HG03469 (cell line): Measurements from ENCODE around the gene DCUN1D1.
"Not testable (repeated sequence)": the region's sequence is repeated elsewhere in the genome, so short reads cannot be mapped to it uniquely, and the experiment has no call there.

ENCODE experiments used
- ATAC-seq: cut with Tn5 transposase; IDR thresholded peaks from one replicate; pipeline ENCODE4 v1.9.1; 2021; ENCODE audit warnings: mild to moderate bottlenecking, moderate library complexity, moderate number of reproducible peaks; ENCODE audit not compliant: unreplicated experiment

The DCUN1D1 gene

DNA sequence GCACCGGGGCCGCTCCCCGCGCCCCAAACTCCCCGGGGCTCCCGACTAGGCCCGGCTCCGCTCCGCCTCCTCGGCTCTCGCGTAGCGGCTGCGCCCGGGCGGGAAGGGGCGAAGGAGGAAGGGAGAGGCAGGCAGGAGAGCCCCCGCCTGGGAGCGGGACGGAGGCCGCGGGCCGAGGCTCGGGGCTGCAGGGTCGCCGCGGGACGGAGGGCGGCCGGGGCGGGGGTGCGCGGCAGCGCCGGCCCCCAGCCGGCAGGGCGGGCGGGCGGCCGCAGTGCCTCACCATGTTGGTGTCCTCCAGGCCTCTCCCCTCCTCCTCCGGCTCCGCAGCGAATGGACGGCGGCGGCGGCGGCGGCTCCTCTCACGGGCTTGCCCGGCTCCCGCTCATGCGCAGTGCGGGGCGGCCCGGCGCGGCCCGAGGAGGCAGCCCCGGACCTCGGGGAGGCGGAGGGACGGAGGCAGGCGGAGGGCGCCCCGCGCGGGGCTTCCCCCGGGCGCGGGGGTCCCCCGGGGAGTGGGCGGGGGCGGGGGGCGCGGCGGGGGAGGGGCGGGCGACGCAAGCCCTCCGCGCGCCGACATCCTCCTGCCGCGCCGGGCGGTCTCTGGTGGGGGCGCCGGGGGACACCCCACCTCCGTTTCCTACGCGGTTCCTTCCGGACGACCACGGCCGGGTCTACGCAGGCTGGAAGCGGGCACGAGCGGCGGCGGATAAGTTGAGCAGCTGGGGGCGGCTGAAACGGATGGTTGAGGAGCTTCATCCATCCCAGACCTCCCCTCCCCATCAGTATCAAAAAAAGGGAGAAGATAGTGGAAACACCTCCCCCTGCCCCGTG is at the start of gene DCUN1D1:
TSS of gene DCUN1D1 (minus strand) at position 335 of the 834 bp plus-strand sequence. CDS start at position 286, 49 bp downstream.
- ATAC-seq = peak; percentile 72

DNA sequence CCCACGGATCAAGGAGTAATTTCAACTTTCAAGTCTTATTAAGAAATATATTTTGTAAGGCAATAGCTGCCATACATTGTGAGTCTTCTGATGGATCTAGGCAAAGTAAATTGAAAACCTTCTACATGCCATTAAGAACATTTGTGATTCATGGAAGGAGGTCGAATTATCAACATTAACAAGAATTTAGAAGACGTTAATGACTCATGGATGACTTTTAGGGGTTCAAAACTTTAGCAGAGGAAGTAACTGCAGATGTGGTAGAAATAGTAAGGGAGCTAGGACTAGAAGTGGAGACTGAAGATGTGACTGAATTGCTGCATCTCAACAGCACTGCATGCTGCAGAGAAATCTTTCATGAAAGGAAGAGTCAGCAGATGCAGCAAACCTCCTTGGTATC is 48.1 kb upstream of the DCUN1D1 start:
- no peak for ATAC-seq

DNA sequence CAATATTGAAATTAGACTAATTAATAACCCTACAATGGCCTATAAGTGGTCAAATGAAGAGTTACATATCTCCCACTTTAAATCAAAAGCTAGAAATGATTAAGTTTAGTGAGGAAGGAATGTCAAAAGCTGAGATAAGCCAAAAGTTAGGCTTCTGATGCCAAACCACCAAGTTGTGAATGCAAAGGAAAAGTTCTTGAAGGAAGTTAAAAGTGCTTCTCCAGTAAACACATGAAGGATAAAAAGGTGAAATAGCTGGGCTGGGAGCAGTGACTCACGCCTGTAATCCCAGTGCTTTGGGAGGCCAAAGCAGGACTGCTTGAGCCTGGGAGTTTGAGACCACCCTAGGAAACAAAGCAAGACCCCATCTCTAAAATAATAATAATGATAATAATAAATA is 46.9 kb upstream of the DCUN1D1 start:
- no peak for ATAC-seq

DNA sequence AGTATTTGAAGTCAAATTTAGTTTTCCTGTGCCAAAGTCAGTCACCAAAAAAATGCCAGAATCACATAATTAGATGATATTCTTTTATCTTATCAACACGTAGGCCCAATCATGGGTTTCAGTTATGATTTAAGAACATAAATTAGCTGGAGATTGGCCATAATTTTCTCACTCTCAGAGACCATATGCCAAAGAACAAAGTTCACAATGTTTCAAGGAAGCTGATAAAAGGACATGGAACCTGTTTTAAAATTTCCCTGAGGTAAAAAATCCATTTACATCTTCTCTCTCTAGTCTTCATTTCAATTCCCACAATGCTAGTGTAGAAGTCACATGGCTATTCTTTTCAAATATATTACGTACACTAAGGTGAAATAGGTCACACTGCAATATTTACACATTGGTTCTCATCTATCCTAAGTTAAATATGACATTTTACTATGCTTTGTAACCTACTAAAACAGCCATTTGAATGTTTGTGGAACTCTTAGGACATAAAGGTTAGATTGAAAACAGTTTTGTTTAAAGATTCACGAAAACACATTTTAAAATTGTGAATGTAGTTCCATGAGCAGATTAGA is 42.7 kb upstream of the DCUN1D1 start:
- ATAC-seq = no peak

DNA sequence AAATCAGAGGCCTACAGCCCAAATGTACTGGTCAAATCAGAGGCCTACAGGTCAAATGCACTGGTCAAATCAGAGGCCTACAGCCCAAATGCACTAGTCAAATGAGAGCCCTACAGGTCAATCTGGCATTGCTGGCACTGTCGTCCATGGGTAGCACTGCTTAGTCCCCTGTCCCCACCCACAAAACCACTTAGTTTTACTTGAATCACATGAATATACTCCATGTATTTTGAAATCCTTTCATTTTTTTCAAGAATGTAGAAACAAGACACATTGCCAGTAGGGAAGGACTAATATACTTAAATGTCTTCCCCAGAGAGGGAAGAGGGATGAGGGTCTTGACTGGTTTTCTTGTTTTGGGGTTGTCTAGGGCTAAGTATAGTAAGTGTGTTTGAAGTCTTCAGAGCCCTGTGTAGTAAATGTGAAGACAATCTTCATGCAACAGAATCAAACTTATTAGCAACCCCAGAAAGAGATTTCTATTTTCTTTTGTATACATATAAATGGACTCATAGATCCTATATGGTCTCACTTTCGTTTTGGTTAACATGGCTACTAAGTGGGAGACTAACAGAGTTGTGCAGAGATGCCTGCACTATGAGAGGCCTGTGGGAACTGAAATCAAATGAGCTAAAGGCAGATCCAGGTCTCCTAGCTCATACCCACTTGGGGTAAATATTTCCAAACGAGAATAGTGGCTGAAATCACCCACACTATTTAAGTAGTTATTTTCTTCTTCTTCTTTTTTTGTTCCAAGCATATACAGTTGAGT is 38.3 kb upstream of the DCUN1D1 start:
- ATAC-seq = no peak

DNA sequence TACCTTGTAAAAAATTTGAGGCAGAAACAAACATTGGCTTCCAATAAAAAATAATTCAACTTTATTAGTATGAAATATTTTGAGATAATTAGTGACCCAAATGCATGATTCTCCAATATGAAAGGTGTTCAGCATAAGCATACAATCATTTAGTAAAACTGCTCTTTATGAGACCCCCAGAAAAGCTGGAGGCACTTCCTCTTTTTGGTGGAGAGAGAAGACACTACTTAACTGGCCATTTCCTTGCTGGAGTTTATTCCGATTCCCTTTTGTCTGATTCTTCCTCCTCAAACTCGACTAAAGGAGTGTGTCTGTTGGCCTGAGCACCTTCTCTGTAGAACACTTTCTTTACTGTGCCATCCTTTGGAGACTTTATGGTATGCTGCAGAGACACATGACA is 34.8 kb upstream of the DCUN1D1 start:
- ATAC-seq = no peak

DNA sequence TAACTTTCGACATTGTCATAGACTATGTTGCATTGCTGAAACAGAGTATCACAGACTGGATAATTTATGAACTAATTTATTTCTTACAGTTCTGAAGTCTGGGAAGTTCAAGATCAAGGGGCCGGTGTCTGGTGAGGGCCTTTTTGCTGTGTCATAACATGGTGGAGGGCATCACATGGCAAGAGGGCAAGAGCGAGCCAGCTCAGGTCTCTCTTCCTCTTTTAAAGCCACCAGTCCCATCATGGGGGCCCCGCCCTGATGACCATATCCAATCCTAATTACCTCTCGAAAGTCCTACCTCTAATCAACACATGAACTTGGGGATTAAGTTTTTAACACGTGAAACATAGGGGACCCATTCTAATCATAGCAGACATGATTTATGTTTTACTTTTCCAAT is 33.5 kb upstream of the DCUN1D1 start:
- no peak for ATAC-seq

DNA sequence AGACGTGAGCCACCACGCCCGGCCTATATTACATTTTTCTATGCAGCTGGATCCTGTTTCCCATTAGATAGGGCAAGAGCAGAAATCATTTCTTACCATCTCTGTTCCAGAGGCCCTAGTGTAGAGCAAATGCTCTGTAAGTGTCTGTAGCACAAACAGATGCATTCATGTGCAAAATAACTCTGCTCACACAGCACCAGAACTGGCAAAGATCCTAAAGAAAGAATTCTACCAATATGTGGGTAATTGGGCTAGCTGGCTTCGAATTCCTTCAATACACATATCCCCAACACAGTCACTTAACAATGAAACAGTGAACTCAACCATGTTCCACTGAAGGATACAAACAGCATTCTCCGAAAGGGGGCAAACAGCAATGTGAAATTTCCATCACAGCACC is 32.7 kb upstream of the DCUN1D1 start:
- ATAC-seq = no peak

DNA sequence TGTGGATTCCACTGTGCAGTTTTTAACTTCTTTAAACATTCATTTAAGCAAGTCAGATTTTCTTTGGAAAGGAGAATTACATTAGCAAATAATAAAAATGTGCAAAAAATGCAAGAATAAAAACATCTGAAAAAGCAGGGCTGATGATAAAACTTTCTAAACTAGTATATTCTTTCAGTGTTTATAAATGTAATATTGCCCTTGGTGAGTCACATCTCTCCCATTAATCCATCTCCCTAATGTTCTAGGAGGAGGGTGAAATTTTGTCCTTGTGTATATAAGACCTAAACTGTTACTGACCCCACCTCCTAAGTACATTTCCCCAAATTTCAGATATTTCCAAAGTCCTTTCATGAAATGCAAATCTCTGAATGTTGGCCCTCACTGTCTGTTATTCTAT is 28.5 kb upstream of the DCUN1D1 start:
- ATAC-seq = no peak

DNA sequence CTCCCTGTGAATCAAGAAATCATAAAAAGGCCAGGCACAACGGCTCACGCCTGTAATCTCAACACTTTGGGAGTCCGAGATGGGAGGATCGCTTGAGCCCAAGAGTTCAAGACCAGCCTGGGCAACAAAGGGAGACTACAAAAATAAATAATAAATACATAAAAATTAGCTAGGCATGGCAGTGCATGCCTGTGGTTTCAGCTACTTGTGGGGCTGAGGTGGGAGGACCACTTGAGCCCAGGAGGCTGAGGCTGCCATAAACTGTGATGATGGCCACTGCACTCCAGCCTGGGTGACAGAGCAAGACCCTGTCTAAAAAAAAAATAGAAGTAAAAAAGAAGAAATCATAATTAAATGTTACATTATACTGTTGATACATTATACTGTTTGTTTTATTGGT is 28.0 kb upstream of the DCUN1D1 start:
- no peak for ATAC-seq

DNA sequence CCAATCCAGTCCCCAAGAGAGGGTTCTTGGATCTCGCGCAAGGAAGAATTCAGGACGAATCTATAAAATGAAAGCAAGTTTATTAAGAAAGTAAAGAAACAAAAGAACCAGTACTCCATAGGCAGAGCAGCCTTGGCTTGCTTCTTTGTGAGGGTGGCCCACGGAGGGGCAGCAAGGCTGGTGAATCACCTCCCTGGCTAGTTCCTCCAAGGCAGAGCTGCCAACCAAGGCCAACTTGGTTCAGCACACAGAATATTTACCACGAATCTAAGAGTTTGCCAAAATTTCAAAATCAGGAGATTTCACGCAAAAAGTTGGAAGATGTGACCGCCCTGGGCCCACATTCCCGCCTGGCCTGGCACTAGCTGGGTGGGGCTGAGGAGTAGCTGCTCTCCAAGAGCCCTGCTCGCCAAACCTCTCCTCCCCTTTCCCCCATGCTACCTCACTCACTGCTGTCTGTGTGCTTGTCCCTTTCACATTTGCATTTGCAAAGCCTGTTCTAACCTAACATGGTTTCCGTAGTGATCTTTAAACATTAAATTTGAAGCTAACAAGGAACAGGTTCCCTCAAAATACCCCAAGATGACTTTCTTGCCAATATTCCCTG is 26.2 kb upstream of the DCUN1D1 start:
- no peak for ATAC-seq

DNA sequence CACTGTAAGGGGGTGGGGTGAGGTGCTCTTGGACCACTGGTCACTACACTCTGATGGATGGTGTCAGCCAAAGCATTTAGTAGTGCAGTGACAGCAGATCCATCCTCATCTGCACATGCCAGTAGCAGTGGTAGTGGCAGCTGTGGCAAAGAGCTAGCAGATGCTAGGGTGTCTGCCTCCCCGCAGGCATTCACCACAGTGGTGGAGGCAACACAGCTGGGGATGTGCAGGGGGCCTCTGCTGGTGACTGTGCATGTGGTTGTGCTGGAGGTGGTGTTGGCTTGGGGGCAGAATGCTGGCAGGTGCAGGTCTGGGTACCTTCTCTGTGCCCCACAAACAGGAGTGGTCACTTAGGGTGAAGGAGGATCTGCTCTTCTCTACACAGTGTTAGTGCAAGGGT is 19.4 kb upstream of the DCUN1D1 start:
- ATAC-seq = no peak

DNA sequence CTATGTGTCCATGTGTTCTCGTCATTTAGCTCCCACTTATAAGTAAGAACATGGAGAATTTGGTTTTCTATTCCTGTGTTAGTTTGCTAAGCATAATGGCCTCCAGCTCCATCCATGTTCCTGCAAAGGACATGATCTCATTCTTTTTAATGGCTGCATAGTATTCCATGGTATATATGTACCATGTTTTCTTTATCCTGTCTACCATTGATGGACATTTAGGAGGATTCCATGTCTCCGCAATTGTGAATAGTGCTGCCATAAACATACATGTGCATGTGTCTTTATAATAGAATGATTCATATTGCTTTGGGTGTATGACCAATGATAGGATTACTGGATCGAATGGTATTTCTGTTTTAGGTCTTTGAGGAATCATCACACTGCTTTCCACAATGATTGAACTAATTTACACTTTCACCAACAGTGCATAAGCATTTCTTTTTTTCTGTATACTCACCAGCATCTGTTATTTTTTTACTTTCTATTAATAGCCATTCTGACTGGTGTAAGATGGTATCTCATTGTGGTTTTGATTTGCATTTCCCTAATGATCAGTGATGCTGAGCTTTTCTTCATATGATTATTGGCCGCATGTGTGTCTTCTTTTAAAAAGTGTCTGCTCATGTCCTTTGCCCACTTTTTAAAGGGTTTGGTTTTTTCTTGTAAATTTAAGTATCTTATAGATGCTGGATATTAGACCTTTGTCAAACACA is 13.3 kb upstream of the DCUN1D1 start:
- ATAC-seq = not testable (repeated sequence)

DNA sequence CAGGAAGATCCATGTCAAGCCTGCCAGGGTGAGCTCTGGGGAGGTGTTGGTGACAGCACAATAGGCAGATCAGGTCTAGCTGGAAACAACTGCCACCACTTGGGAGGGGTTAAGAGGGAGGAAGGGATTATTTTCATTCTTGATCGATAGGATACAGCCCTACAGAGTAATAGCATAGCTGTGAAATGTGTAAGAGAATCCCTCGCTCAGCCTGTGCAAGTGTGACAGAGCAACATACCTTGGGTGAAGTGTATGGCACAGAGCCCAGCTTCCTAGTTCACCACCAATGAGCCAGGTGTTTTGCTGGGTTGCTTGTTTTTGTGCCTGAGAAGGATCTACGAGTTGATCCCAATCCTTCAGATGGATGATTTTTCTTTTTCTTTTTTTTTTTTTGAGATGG is 9.2 kb upstream of the DCUN1D1 start:
- ATAC-seq = no peak

DNA sequence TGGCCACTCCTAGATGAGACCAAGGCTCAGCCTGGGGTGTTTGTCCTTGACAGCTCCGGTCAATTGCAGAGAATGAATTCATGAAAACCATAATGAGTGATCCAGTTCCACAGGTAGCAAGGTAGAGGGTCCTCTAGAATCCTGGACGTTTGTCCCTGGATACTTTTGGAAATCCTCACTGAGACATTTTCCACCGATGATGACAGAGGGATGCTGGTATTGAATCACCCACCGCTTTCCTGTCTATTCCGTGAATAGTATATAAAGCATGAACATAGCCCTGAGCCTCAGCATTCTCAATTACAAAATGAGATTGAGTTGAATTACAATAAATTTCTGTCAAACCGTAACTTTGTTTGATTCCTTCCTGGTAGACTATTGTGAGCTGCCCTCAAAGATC is 5.7 kb upstream of the DCUN1D1 start:
- no peak for ATAC-seq

DNA sequence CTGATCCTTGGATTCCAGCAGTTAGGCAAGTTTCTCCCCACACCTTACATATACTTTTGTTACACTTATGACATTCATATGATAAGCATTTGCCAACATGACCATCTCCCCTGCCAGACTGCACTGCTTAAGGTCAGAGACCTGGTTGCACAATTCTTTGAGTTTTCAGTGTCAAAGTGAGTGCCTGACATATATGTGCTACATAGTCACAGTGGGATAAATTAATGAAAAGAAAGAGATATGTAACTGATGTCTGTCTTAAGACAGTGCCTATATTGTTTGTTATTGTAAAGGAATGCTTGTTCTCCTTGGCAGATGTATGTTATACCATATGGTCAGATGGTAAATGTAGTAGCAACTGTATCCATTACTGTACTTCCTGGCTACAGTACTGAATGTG is 3.5 kb upstream of the DCUN1D1 start:
- no peak for ATAC-seq

DNA sequence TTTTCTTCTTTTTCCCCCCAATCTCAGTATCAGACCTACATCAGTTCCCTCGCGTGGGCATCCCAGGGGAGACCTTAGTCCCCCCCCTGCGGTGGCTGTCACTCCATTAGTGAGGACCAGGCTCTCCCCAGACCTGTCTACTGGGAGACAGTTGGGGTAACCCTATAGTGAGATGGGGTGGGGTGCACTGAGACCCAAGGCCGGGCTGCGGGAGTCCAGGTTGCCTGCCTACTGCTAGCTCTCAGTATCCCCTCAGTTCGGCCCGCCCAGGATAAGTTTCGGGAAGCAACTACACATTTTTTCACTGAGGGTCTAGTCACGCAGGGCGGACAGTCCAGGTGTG is 671 bp upstream of the DCUN1D1 start:
- ATAC-seq = no peak

DNA sequence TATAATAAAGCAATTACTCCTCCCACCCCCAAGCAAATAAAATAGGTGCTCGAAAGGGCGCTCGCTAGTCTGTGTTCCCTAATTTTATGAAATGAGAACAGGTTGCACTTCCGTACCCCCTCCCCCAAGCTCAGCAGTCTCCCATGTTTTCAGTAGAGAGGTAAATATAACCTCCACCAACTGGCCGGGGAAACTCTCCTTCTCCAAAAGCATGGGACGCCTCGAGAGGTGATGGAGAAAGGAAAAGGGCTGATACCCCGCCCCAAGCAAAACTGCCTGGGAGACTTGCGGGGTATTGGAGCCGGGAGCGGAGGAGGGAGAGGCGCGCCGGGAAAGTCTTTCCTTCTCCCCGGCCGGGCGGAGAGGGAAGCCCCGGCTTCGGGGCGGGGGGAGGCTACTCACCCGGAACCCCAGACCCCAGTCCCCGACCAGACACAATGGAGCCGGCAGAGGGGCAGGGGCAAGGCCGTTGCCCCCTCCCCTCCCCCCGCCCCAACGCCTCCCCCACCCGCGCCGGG is 605 bp downstream of the DCUN1D1 start:
- no peak for ATAC-seq

DNA sequence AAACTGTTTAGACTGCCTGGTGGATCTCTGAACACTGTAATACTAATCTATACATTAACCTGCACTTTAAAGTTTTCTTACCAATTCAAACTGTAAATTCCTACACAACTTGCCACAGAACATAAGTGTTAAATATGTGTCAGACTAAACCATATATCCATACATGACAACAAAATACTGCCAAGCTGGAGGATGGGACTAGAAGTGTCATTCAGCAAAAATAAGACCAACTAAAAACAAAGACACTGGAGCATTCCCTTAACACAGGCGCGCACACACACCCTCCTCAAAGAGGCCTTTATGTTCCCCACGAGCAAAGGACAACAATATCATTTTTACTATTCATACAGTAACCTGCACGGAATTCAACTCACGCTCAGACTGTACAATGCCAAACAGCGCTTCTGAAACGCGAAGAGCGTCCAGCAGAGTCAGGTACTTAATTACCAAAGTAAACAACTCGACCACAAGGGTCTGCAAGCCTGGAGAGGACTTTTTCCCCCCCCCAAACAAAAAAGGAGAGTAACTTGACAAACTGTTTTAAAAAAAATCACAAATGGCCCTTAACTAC is 1.1 kb downstream of the DCUN1D1 start:
- ATAC-seq = no peak

DNA sequence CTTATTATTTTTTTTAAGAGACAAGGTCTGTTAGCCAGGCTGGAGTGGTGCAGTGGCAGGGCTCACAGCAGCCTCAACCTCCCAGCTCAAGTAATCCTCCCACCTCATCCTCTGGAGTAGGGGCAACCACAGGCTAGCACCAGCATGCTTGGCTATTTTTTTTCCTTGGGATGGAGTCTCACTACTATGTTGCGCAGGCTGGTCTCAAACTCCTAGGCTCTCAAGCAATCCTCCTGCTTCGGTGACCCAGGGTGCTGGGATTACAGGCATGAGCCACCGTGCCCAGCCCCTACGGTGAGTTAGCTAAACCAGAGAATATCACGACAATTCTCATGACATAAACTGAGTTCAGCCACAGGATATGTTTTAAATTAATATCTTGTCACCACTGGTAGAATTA is 2.0 kb downstream of the DCUN1D1 start:
- no peak for ATAC-seq
